K562 (cell line): ENCODE results near the gene MRGPRF. TPM values are rescaled to one million over a fixed set of nuclear protein-coding genes. Genes with fewer than 3 reads are reported as not detected.

ENCODE experiments used
- ATAC-seq: fragments of 200-7000 bp; cut with Tn5 transposase; 3 replicates; pipeline ENCODE4 v1.9.1; 2020; ENCODE audit warnings: moderate library complexity
- BruUV-seq: library from RNA; stranded (reverse); fragments of 400-500 nt; replicated peaks from 2 replicates; lab custom pipeline; 2021; lab: Mats Ljungman, UMichigan
- CTCF ChIA-PET: fragments of 300-600 bp; formaldehyde crosslinking; extraction: SDS; loops from one replicate; lab custom pipeline; 2021; ENCODE audit warnings: low intra/inter-chr PET ratio; lab: Yijun Ruan, JAX
- POLR2A ChIA-PET: fragments of 300-600, 350-650 bp; sonication (Branson Sonifier 250); formaldehyde crosslinking; extraction: SDS; loops from one replicate; lab custom pipeline; 2021; ENCODE audit warnings: antibody characterized with exemption, inconsistent platforms; lab: Yijun Ruan, JAX
- DNase-seq, 4 experiments: peaks; one replicate each; pipeline versions ENCODE4 v3.0.0 to v3.0.0-alpha.2; 2011 to 2018; ENCODE audit warnings: low spot score in 3 of 4, mixed read lengths in 3 of 4; ENCODE audit errors: extremely low read depth in 1 of 4
- FAIRE-seq: peaks from 2 replicates; lab custom pipeline; 2011; peaks lifted over from hg19 to GRCh38; lab: Jason Lieb, UNC
- H2AFZ ChIP-seq: 2 replicates; pipeline ENCODE4 v1.6.0; 2011; ENCODE audit warnings: low read depth, low read length, control low read depth, inconsistent platforms
- H3K27ac ChIP-seq: fragments of 200-600 bp; 3 replicates; pipeline ENCODE4 v1.8.0; 2011; ENCODE audit warnings: low read depth, mild to moderate bottlenecking, control low read depth, inconsistent platforms, low read length, moderate library complexity, mixed read lengths; ENCODE audit errors: extremely low read depth
- H3K27me3 ChIP-seq, 2 experiments: fragments of 300-600 bp in 1 of 2; 2 replicates in 1 of 2; 3 replicates in 1 of 2; pipeline versions ENCODE4 v1.6.0 to v1.8.0; 2011; ENCODE audit warnings: inconsistent platforms in 2 of 2, low read length in 2 of 2, mild to moderate bottlenecking in 1 of 2, mixed read lengths in 1 of 2, moderate library complexity in 1 of 2; ENCODE audit not compliant: control insufficient read depth in 2 of 2, insufficient read depth in 2 of 2
- H3K36me3 ChIP-seq: fragments of 300-600 bp; 3 replicates; pipeline ENCODE4 v1.8.0; 2011; ENCODE audit warnings: mild to moderate bottlenecking, low read length, inconsistent platforms; ENCODE audit not compliant: control insufficient read depth, insufficient read depth
- H3K4me1 ChIP-seq, 2 experiments: fragments of 200-600 bp in 1 of 2; replicated peaks in 1 of 2; 2 replicates in 1 of 2; 3 replicates in 1 of 2; pipeline versions ENCODE4 v1.5.1 to v1.8.0; 2011; ENCODE audit warnings: inconsistent platforms in 2 of 2, low read length in 2 of 2, mild to moderate bottlenecking in 1 of 2, mixed read lengths in 1 of 2, moderate library complexity in 1 of 2; ENCODE audit not compliant: control insufficient read depth in 2 of 2, insufficient read depth in 2 of 2
- H3K4me2 ChIP-seq: 2 replicates; pipeline ENCODE4 v1.6.1; 2011; ENCODE audit warnings: low read length, control low read depth, inconsistent platforms, mixed read lengths; ENCODE audit not compliant: insufficient read depth
- H3K4me3 ChIP-seq: fragments of 200-600 bp; sonication (generic), shearing (Covaris generic); 2 replicates; pipeline ENCODE4 v1.5.1; 2016; ENCODE audit warnings: control low read depth, inconsistent platforms
- H3K79me2 ChIP-seq: fragments of 200-600 bp; 3 replicates; pipeline ENCODE4 v1.8.0; 2011; ENCODE audit warnings: low read length, inconsistent platforms; ENCODE audit not compliant: control insufficient read depth, insufficient read depth
- H3K9ac ChIP-seq, 2 experiments: 2 replicates each; pipeline versions ENCODE4 v1.6.0 to v1.6.1; 2011; ENCODE audit warnings: low read depth in 2 of 2, low read length in 2 of 2, control low read depth in 1 of 2, inconsistent platforms in 1 of 2, mild to moderate bottlenecking in 1 of 2, mixed read lengths in 1 of 2; ENCODE audit not compliant: insufficient read depth in 1 of 2
- H3K9me1 ChIP-seq: one replicate; pipeline ENCODE4 v1.6.0; 2011; ENCODE audit warnings: inconsistent platforms, mild to moderate bottlenecking, low read length, moderate library complexity; ENCODE audit not compliant: control insufficient read depth, insufficient read depth
- H3K9me3 ChIP-seq: replicated peaks from 2 replicates; pipeline ENCODE4 v1.5.1; 2011; ENCODE audit warnings: low read depth, low read length, inconsistent platforms; ENCODE audit not compliant: control insufficient read depth, insufficient read depth
- H4K20me1 ChIP-seq: replicated peaks from 2 replicates; pipeline ENCODE4 v1.6.1; 2011; ENCODE audit warnings: low read length, inconsistent platforms, mixed read lengths; ENCODE audit not compliant: control insufficient read depth, insufficient read depth
- BACH1 ChIP-seq: fragments of 200-800 bp; sonication (Bioruptor generic); IDR thresholded peaks from 2 replicates; pipeline ENCODE4 v1.6.1; 2016; ENCODE audit warnings: missing genetic modification characterization, missing compliant biosample characterization
- FOSL1 ChIP-seq: fragments of 200-800 bp; sonication (Bioruptor generic); conservative IDR thresholded peaks from 2 replicates; pipeline ENCODE4 v1.6.1; 2016; ENCODE audit warnings: missing genetic modification characterization, missing compliant biosample characterization
- ILK ChIP-seq: fragments of 450-650 bp; IDR thresholded peaks from 2 replicates; pipeline ENCODE4 v1.6.1; 2016; ENCODE audit warnings: missing genetic modification characterization, low read depth, mild to moderate bottlenecking, missing compliant biosample characterization, moderate library complexity, borderline replicate concordance
- JUND ChIP-seq, 2 experiments: IDR thresholded peaks; 2 replicates in 1 of 2; 3 replicates in 1 of 2; pipeline ENCODE4 v1.6.1; 2011; ENCODE audit warnings: borderline replicate concordance in 2 of 2, low read depth in 2 of 2, low read length in 2 of 2, improper control_type of control experiment in 1 of 2, missing biosample characterization in 1 of 2, missing genetic modification characterization in 1 of 2, missing genetic modification reagents in 1 of 2
- NFRKB ChIP-seq: fragments of 450-650 bp; IDR thresholded peaks from 2 replicates; pipeline ENCODE4 v1.6.1; 2016; ENCODE audit warnings: low read depth
- SREBF1 ChIP-seq: fragments of 150-350 bp; IDR thresholded peaks from 2 replicates; pipeline ENCODE4 v1.6.1; 2014; ENCODE audit warnings: antibody characterized with exemption, low read depth, low read length, borderline replicate concordance
- SRF ChIP-seq, 2 experiments: fragments of 250-450, 450-650 bp in 1 of 2; sonication (Bioruptor Pico) in 1 of 2; sonication (generic) in 1 of 2; formaldehyde crosslinking; IDR thresholded peaks; 2 replicates each; pipeline versions ENCODE4 v1.5.0 to v1.5.1; 2020 to 2022; ENCODE audit warnings: mild to moderate bottlenecking in 1 of 2, missing genetic modification reagents in 1 of 2
- TFE3 ChIP-seq: fragments of 450-650 bp; formaldehyde crosslinking; IDR thresholded peaks from 2 replicates; pipeline ENCODE4 v1.4.0; 2020; ENCODE audit warnings: mild to moderate bottlenecking, mixed read lengths
- ZC3H11A ChIP-seq: IDR thresholded peaks from 2 replicates; pipeline ENCODE4 v1.6.1; 2012; ENCODE audit warnings: low read depth, low read length, improper control_type of control experiment
- WGBS: fragments of 100-300 bp; shearing (Covaris generic); methylation state at CpG from one replicate; pipeline ENCODE4 v1.1.6; 2016; ENCODE audit warnings: low coverage, mixed read lengths; ENCODE audit not compliant: insufficient coverage; ENCODE audit errors: missing lambda C conversion rate; 5-methylcytosine and 5-hydroxymethylcytosine counted together
- in situ Hi-C: fragments of 300-500 bp; cut with MboI; formaldehyde crosslinking; loops from 4 replicates; pipeline ENCODE4 v1.15.0; 2018; ENCODE audit warnings: inconsistent platforms, mixed read lengths
- intact Hi-C: fragments of 100-400 bp; cut with micrococcal nuclease; formaldehyde crosslinking; loops from 2 replicates; pipeline ENCODE4 v1.14.2; 2022
- polyA plus RNA-seq, 8 experiments: library from polyadenylated mRNA; depleted of rRNA in 4 of 8; stranded (reverse) in 5 of 8; unstranded in 3 of 8; fragments of >200 nt; fragmentation: Nextera tagmentation in 2 of 8; fragmentation: Illumina TruSeq in 1 of 8; extraction: Ambion mirVana in 2 of 8; extraction: Trizol in 1 of 8; gene quantifications; 2 replicates each; pipeline versions ENCODE4 v1.2.1 to v1.2.3, GENCODE V29; 2011 to 2014; ENCODE audit warnings: inconsistent platforms in 1 of 8, missing spikeins in 1 of 8
- total RNA-seq, 7 experiments: library from RNA; depleted of rRNA in 6 of 7; stranded (reverse); fragments of >200 nt in 6 of 7; fragmentation: Illumina TruSeq in 2 of 7; extraction: Trizol in 2 of 7; gene quantifications; 2 replicates each; pipeline versions ENCODE4 v1.2.1 to v1.2.3, GENCODE V29; 2011 to 2021; ENCODE audit warnings: low replicate concordance in 1 of 7
- TF ChIP-seq, protein P1 (sequence below): sonication (generic); formaldehyde crosslinking; IDR thresholded peaks from 2 replicates; pipeline ENCODE4 v1.8.1; 2023; ENCODE audit warnings: mild to moderate bottlenecking, missing genetic modification reagents
- TF ChIP-seq, protein P2 (sequence below): sonication (generic); formaldehyde crosslinking; IDR thresholded peaks from 2 replicates; pipeline ENCODE4 v1.8.0; 2023; ENCODE audit warnings: mild to moderate bottlenecking, missing genetic modification reagents
- TF ChIP-seq, protein P3 (sequence below): sonication (generic); formaldehyde crosslinking; IDR thresholded peaks from 2 replicates; pipeline ENCODE4 v1.8.0; 2022; ENCODE audit warnings: mild to moderate bottlenecking, missing genetic modification reagents, borderline replicate concordance

The MRGPRF gene
- total and polyA plus RNA-seq, 9 of the 15 experiments (the other 6 are each of a cell fraction or from before 2014, with no cell fraction given): not detected

- no peak for TF ChIP-seq ILK (tag)
These were observed 28.5 kb upstream of the MRGPRF start (continued) for GRCh38 chr11:69041516-69041915.

DNA sequence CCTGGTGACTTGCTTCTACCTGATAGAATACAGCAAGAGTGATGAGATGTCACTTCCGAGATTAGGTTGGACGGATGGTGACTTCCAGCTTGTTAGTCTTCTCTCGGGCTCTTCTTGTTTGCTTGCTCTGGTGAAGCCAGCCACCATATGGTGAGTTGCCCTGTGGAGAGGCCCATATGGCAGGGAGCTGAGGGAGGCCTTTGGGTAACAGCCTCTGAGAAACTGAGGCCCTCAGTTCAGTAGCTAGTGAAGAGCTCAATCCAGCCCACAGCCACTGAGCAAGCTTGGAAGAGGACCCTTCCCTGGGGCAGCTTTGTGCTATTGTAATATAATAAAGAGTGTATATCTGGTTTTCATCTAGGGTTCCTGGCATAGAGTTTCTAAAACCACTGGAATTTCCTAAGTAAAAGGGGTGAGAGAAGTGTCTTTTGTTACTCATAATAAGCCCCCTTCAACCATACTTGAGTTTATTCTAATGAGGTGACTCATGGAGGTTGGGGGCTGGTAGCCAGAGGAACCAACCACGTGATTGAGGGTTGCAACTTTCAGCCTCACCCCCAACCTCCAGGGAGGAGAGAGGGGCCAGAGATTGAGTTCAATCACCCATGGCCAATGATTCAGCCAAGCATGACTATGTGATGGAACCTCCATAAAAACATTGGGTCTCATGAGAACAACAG lies 27.7 kb upstream of the MRGPRF start:
- Histone ChIP-seq H3K79me2 (no peaks in the 10 kb centered on the region), H3K9me3 (no peaks in the 10 kb centered on the region), H2AFZ (no peak overlapping the region), H3K36me3 (no peaks in the 10 kb centered on the region), H3K9me1 (no peaks in the 10 kb centered on the region), H4K20me1 (no peaks in the 10 kb centered on the region), H3K4me3 (no peak overlapping the region), H3K27ac (no peak overlapping the region), H3K27me3 (peaks cover 3 to 42% of the 10 kb centered on the region in 2 experiments; a peak in 3 of 5 replicates), H3K9ac (no peak overlapping the region), H3K4me2 (no peak overlapping the region), H3K4me1 (peaks cover 0 to 4% of the 10 kb centered on the region in 2 experiments; a peak in 2 of 5 replicates)
- POLR2A ChIA-PET: interaction anchor here (0.7 kb wide), 1 partner anchor 245 kb away, joined by 3 read pairs; no protein-coding TSS in a partner anchor
- intact Hi-C loops: no loop called here
- CTCF ChIA-PET: no interaction called here
- BruUV-seq: no TSS peak
- FAIRE-seq: no peak
- peak in 1 of 4 experiments; percentile 19 for DNase-seq
- no peak for ATAC-seq
- 19% methylated on average over 4 of the region's 4 CpGs for WGBS
- in situ Hi-C loops: no loop called here
- no peak for TF ChIP-seq BACH1
- peak; percentile 51 for TF ChIP-seq JUND (IDR thresholded peaks at IDR 0.05; ENCODE audit: borderline replicate concordance, low read depth, low read length)
- TF ChIP-seq JUND (tag; IDR thresholded peaks at IDR 0.05; ENCODE audit: borderline replicate concordance, low read depth, low read length): no peak
- TF ChIP-seq SREBF1: no peak
- TF ChIP-seq, protein P1, sequence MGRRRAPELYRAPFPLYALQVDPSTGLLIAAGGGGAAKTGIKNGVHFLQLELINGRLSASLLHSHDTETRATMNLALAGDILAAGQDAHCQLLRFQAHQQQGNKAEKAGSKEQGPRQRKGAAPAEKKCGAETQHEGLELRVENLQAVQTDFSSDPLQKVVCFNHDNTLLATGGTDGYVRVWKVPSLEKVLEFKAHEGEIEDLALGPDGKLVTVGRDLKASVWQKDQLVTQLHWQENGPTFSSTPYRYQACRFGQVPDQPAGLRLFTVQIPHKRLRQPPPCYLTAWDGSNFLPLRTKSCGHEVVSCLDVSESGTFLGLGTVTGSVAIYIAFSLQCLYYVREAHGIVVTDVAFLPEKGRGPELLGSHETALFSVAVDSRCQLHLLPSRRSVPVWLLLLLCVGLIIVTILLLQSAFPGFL (CRISPR knock-in tag): no peak
- TF ChIP-seq FOSL1 (tag): 0 out of 2 replicates have a peak, but pooled peaks have one; percentile 40
- no peak for TF ChIP-seq SRF (CRISPR knock-in tag; IDR thresholded peaks at IDR 0.05)
- TF ChIP-seq, protein P2, sequence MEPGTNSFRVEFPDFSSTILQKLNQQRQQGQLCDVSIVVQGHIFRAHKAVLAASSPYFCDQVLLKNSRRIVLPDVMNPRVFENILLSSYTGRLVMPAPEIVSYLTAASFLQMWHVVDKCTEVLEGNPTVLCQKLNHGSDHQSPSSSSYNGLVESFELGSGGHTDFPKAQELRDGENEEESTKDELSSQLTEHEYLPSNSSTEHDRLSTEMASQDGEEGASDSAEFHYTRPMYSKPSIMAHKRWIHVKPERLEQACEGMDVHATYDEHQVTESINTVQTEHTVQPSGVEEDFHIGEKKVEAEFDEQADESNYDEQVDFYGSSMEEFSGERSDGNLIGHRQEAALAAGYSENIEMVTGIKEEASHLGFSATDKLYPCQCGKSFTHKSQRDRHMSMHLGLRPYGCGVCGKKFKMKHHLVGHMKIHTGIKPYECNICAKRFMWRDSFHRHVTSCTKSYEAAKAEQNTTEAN: no peak
- TF ChIP-seq TFE3: peak; percentile 47
- no peak for TF ChIP-seq ZC3H11A
- no peak for TF ChIP-seq NFRKB
- TF ChIP-seq, protein P3, sequence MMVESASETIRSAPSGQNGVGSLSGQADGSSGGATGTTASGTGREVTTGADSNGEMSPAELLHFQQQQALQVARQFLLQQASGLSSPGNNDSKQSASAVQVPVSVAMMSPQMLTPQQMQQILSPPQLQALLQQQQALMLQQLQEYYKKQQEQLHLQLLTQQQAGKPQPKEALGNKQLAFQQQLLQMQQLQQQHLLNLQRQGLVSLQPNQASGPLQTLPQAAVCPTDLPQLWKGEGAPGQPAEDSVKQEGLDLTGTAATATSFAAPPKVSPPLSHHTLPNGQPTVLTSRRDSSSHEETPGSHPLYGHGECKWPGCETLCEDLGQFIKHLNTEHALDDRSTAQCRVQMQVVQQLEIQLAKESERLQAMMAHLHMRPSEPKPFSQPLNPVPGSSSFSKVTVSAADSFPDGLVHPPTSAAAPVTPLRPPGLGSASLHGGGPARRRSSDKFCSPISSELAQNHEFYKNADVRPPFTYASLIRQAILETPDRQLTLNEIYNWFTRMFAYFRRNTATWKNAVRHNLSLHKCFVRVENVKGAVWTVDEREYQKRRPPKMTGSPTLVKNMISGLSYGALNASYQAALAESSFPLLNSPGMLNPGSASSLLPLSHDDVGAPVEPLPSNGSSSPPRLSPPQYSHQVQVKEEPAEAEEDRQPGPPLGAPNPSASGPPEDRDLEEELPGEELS: no peak
